B cell (primary cell): ENCODE results near the gene KSR1. TPM values are rescaled to one million over a fixed set of nuclear protein-coding genes. Genes with fewer than 3 reads are reported as not detected.
A peak's percentile ranks its signal among the peaks of the same experiment; 100 is the strongest.

Experiments
- ATAC-seq: fragments of 200-7000 bp; cut with Tn5 transposase; one replicate; pipeline ENCODE4 v1.10.0; 2021; ENCODE audit warnings: low read depth, mild to moderate bottlenecking, moderate number of reproducible peaks, moderate library complexity
- CTCF ChIA-PET: fragments of 350-600 bp; sonication (Branson Sonifier 250); formaldehyde crosslinking; loops from one replicate; lab custom pipeline; 2021; ENCODE audit warnings: antibody characterized with exemption, inconsistent platforms; lab: Charles Lee
- POLR2A ChIA-PET: fragments of 350-600 bp; sonication (Branson Sonifier 250); formaldehyde crosslinking; loops from one replicate; lab custom pipeline; 2021; ENCODE audit warnings: antibody characterized with exemption; lab: Charles Lee
- DNase-seq: peaks from one replicate; pipeline ENCODE4 v3.0.0; 2013
- H2AFZ ChIP-seq: 2 replicates; pipeline ENCODE4 v1.6.1; 2012; ENCODE audit warnings: mild to moderate bottlenecking, low read depth, low read length; ENCODE audit not compliant: insufficient read depth, poor library complexity, severe bottlenecking
- H3K27ac ChIP-seq, 2 donors: 1 replicate in 1 of 2; 2 replicates in 1 of 2; pipeline ENCODE4 v1.5.1; 2012 to 2013; ENCODE audit warnings: low read length in 2 of 2, mild to moderate bottlenecking in 2 of 2, moderate library complexity in 1 of 2
- H3K27me3 ChIP-seq, 4 experiments: fragments of 200-600 bp in 1 of 4; sonication (generic) in 1 of 4; replicated peaks in 1 of 4; 1 replicate in 2 of 4; 2 replicates in 2 of 4; pipeline versions ENCODE4 v1.6.1 to v1.7.0; 2013 to 2016; ENCODE audit warnings: low read length in 3 of 4, mild to moderate bottlenecking in 2 of 4, mixed read lengths in 1 of 4, moderate library complexity in 1 of 4; ENCODE audit not compliant: insufficient read depth in 4 of 4, control insufficient read depth in 3 of 4; ENCODE audit errors: control extremely low read depth in 1 of 4
- H3K36me3 ChIP-seq, 2 experiments: replicated peaks in 1 of 2; 1 replicate in 1 of 2; 2 replicates in 1 of 2; pipeline versions ENCODE4 v1.6.1 to v1.7.1; 2013; ENCODE audit warnings: low read length in 1 of 2; ENCODE audit not compliant: insufficient read depth in 2 of 2, control insufficient read depth in 1 of 2; ENCODE audit errors: control extremely low read depth in 1 of 2, extremely low read depth in 1 of 2
- H3K4me1 ChIP-seq, 2 donors: fragments of 200-600 bp in 1 of 2; sonication (generic) in 1 of 2; 1 replicate in 1 of 2; 2 replicates in 1 of 2; pipeline versions ENCODE4 v1.5.1 to v1.6.1; 2013 to 2017; ENCODE audit warnings: low read length in 2 of 2; ENCODE audit not compliant: control insufficient read depth in 2 of 2, insufficient read depth in 2 of 2
- H3K4me2 ChIP-seq: replicated peaks from 2 replicates; pipeline ENCODE3; 2012; ENCODE audit warnings: mild to moderate bottlenecking, low read depth, low read length; ENCODE audit not compliant: poor library complexity, severe bottlenecking
- H3K4me3 ChIP-seq, 5 experiments: fragments of 200-600 bp in 1 of 5; sonication (generic) in 1 of 5; 1 replicate in 3 of 5; 2 replicates in 2 of 5; pipeline versions ENCODE4 v1.5.1 to v1.7.0; 2011 to 2016; ENCODE audit warnings: low read length in 4 of 5, mild to moderate bottlenecking in 4 of 5, low read depth in 2 of 5, control low read depth in 1 of 5, moderate library complexity in 1 of 5; ENCODE audit not compliant: insufficient read depth in 1 of 5; ENCODE audit errors: control extremely low read depth in 1 of 5, extremely low read depth in 1 of 5
- H3K79me2 ChIP-seq: fragments of 200-600 bp; sonication (generic); one replicate; pipeline ENCODE4 v1.6.0; 2016; ENCODE audit warnings: low read length; ENCODE audit not compliant: control insufficient read depth, insufficient read depth
- H3K9ac ChIP-seq: fragments of 200-600 bp; sonication (generic); 2 replicates; pipeline ENCODE4 v1.6.1; 2017; ENCODE audit warnings: mild to moderate bottlenecking, low read length, moderate library complexity
- H3K9me3 ChIP-seq, 3 donors: one replicate each; pipeline versions ENCODE4 v1.6.1 to v1.7.1; 2013; ENCODE audit warnings: low read length in 2 of 3; ENCODE audit not compliant: control insufficient read depth in 2 of 3, insufficient read depth in 1 of 3; ENCODE audit errors: control extremely low read depth in 1 of 3
- H4K20me1 ChIP-seq: 2 replicates; pipeline ENCODE4 v1.6.0; 2012; ENCODE audit warnings: mild to moderate bottlenecking, low read length; ENCODE audit not compliant: insufficient read depth, control insufficient read depth, poor library complexity, severe bottlenecking
- H3K27ac Mint-ChIP-seq: one replicate; pipeline ENCODE4 v1.8.0; 2021; ENCODE audit warnings: mixed read lengths
- H3K27me3 Mint-ChIP-seq: one replicate; pipeline ENCODE4 v1.8.0; 2021; ENCODE audit warnings: mixed read lengths
- H3K4me1 Mint-ChIP-seq: one replicate; pipeline ENCODE4 v1.8.0; 2021; ENCODE audit warnings: mixed read lengths
- H3K4me3 Mint-ChIP-seq: one replicate; pipeline ENCODE4 v1.8.0; 2021; ENCODE audit warnings: mixed read lengths
- H3K9me3 Mint-ChIP-seq: one replicate; pipeline ENCODE4 v1.8.0; 2022; ENCODE audit warnings: mixed read lengths; ENCODE audit not compliant: insufficient read depth
- CTCF ChIP-seq: fragments of 200-600 bp; IDR thresholded peaks from one replicate; pipeline ENCODE4 v1.8.0; 2022; ENCODE audit warnings: antibody characterized with exemption, mild to moderate bottlenecking
- EZH2 ChIP-seq: IDR thresholded peaks from 2 replicates; pipeline ENCODE4 v1.6.1; 2012; ENCODE audit warnings: borderline replicate concordance, low read depth, mild to moderate bottlenecking, moderate library complexity, low read length; ENCODE audit not compliant: insufficient read depth, poor library complexity, severe bottlenecking
- WGBS: methylation state at CpG from one replicate; pipeline ENCODE4 v1.1.5; 2013; ENCODE audit warnings: missing lambda C conversion rate; ENCODE audit not compliant: insufficient coverage; 5-methylcytosine and 5-hydroxymethylcytosine counted together
- intact Hi-C: fragments of 100-400 bp; cut with micrococcal nuclease; formaldehyde crosslinking; loops from one replicate; pipeline ENCODE4 v1.10.0; 2022
- polyA plus RNA-seq: library from polyadenylated mRNA; depleted of rRNA; stranded (reverse); fragments of >200 nt; gene quantifications from 2 replicates; pipeline ENCODE4 v1.2.3, GENCODE V29; 2012
- total RNA-seq, 2 donors: library from RNA; stranded (reverse); fragments of 120-200 nt in 1 of 2; gene quantifications; 1 replicate in 1 of 2; 2 replicates in 1 of 2; pipeline versions ENCODE4 v1.2.3 to v1.2.4, GENCODE V29; 2013 to 2022

Gene KSR1
- total and polyA plus RNA-seq, 2 donors (not counting 1 experiment from before 2014, with no cell fraction given): 27.5 to 85.6 TPM

DNA sequence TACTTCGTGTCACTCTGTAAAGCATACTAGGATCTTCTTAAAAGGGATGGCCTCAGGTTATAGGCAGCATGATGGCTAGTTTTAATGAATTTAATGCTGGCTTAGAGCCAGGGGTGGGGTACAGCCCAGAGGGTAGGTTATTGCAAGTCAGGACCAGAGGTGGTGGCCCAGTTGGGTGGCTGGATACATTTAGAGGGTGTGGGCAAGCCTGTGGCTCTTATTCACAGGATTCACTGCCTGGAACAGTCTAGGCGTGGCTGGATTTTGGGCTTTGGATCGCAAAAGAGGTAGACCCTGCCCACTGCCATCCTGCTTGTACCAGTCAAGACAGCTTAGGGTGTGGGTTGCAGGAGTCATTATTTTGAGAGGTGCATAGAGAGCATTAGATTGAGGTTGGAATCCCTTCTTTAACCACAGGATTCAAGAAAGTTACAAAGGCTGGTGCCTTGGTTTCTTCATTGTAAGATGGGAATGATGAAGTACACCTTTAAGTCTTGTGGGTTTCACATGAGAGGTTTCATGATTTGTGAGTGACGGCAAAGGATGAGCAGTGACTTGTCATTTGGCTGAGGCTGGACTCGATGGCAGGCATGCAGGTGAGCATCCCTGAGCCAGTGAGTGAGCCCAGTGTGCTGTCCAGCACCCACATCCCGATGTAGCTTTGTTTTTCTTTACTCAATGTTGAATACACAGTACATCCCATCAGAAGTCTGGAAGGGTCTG, 85.2 kb downstream of the KSR1 start:
- Mint-ChIP-seq H3K4me3 (peak overlapping the region; percentile 69), H3K4me1 (peaks cover 64% of the 10 kb centered on the region), H3K27ac (peak overlapping the region; percentile 29), H3K27me3 (no peaks in the 10 kb centered on the region), H3K9me3 (no peaks in the 10 kb centered on the region)
- H2AFZ ChIP-seq: no peak overlapping the region
- H3K4me1 ChIP-seq: peaks cover 49 to 54% of the 10 kb centered on the region in 2 donors
- ChIA-PET CTCF (no interaction called here), POLR2A (no interaction called here)
- peaks cover 31% of the 10 kb centered on the region for H3K79me2 ChIP-seq
- no peak overlapping the region for H3K4me3 ChIP-seq
- no peaks in the 10 kb centered on the region for H3K9me3 ChIP-seq
- no peak overlapping the region for H3K27ac ChIP-seq
- DNase-seq: peak; percentile 18
- no peak overlapping the region for H3K9ac ChIP-seq
- intact Hi-C loops: loop anchor here (5.0 kb wide), 3 partner anchors 34 to 84 kb away; partner anchors contain the start of gene KSR1
- peaks cover 28% of the 10 kb centered on the region for H4K20me1 ChIP-seq
- no peak for TF ChIP-seq EZH2
- TF ChIP-seq CTCF: no peak
- WGBS: 77% methylated on average over 5 of the region's 6 CpGs
- H3K4me2 ChIP-seq: peak overlapping the region; percentile 3
- ATAC-seq: no peak
- H3K27me3 ChIP-seq: no peaks in the 10 kb centered on the region
- H3K36me3 ChIP-seq: no peaks in the 10 kb centered on the region

DNA sequence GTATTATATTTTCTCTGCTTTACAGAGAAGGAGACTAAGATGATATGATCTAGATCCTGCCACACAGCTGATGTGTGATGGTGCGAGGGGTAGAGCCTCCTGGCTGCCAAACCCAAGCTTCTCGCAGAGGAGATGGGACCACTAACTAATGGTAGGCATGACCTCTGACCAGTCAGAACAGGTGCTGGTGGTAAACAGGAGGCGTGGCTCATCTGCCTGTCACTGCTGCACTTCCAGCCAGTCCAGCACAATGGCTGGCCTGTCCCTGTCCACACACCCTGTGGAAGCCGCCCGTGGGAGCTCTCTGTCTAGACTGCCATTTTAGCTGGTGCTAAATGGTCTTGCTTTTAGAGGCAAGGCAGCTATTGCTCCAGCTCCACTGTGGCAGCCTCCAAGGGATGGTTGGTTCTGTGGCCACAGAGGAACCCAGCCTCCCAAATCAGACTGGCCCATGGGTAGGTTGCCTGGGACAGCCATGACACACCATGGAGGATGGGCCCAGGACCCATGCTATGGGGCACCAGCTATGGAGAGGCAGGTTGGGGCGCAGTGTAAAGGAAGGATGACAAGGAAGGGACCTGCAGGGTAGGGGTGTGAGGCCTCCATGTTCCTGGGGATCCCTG, 86.7 kb downstream of the KSR1 start:
- Mint-ChIP-seq H3K4me1 (peaks cover 72% of the 10 kb centered on the region), H3K27me3 (no peaks in the 10 kb centered on the region), H3K9me3 (no peaks in the 10 kb centered on the region), H3K4me3 (peak overlapping the region; percentile 69), H3K27ac (peak overlapping the region; percentile 56)
- no peaks in the 10 kb centered on the region for H3K9me3 ChIP-seq
- H3K4me3 ChIP-seq: no peak overlapping the region
- no peak for DNase-seq
- H3K27me3 ChIP-seq: no peaks in the 10 kb centered on the region
- intact Hi-C loops: loop anchor here (5.0 kb wide), 3 partner anchors 36 to 86 kb away; partner anchors contain the start of gene KSR1
- H3K9ac ChIP-seq: no peak overlapping the region
- WGBS: 95% methylated on average over 6 of the region's 6 CpGs
- peaks cover 58 to 65% of the 10 kb centered on the region in 2 donors for H3K4me1 ChIP-seq
- no peak for ATAC-seq
- peaks cover 36% of the 10 kb centered on the region for H3K79me2 ChIP-seq
- H3K36me3 ChIP-seq: no peaks in the 10 kb centered on the region
- TF ChIP-seq EZH2 (no peak), CTCF (no peak)
- POLR2A ChIA-PET: no interaction called here
- H3K4me2 ChIP-seq: peak overlapping the region; percentile 39
- peak overlapping the region in 1 of 2 donors; percentile 24 for H3K27ac ChIP-seq
- CTCF ChIA-PET: interaction anchor here (1.3 kb wide), 1 partner anchor 56 kb away, joined by 4 read pairs; no protein-coding TSS in a partner anchor
- H2AFZ ChIP-seq: no peak overlapping the region
- peaks cover 32% of the 10 kb centered on the region for H4K20me1 ChIP-seq
